ENCODE results near the gene ERFL.
"Not testable (repeated sequence)": the region's sequence is repeated elsewhere in the genome, so short reads cannot be mapped to it uniquely, and the experiment has no call there.

Gene ERFL

DNA sequence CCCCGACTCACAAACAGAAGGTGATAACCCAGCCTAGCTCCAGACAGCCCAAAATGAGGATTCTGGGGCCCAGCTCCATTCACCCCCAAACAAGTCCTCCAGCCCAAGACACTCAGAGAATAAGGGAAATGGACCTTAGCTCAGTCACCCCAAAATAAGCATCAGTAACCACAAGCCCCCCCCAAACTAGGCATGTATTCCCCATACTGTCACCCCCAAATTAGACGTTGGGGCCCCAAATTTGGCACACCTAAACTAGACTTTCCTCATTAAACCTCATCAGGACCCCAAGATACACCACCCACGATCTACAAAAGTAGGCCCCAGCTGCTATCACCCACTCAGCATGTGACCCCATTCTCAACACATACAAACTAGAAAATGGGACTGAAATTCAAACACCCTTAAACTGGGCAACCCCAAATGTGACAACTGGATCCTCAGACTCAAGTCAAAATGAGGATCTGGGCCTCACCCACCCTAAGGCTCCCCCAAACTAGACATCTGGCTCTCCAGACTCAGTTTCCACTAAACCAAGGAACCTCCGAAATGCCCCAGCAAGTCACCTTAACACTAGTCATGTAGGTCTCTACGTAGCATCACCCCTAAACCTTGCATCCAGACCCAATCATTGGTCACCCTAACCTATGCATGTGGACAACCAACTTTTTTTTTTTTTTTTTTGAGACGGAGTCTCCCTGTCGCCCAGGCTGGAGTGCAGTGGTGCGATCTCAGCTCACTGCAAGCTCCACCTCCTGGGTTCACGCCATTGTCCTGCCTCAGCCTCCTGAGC is 13.4 kb upstream of the ERFL start:
- DNase-seq (ENCODE audit: low spot score) = no peak

DNA sequence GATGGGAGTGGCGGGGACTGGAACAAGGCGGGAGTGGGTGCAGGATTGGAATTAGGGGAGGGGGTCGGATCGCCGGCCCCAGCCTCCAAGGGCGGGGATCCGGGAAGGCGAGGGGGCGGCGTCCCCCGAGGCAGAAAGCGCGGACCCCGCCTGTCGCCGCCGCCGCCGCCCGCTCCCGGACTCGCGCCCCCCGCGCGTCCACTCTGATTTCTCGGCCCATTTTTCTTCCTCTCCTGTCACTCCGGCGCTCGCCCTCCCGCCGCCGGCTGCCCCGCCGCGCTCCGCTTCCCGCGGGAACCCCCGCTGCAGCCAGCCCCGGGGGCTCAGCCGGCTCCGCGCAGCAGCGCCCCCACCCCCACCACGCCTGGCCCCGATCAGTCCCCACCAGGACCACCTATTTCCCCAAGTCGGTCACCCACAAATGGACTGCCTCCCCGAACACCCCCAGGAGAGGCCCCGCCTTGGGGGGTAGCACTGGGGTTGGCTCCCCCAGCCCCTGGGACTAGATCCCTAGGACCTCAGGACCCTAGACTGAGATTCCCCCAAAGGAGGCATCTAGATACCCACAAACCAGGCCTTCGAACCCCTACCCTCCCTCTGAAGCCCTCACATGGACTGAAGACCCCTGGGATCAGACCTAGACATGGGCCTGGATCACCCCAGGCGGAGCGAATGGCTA is 12.6 kb upstream of the ERFL start:
- no peak for DNase-seq (ENCODE audit: low spot score)

DNA sequence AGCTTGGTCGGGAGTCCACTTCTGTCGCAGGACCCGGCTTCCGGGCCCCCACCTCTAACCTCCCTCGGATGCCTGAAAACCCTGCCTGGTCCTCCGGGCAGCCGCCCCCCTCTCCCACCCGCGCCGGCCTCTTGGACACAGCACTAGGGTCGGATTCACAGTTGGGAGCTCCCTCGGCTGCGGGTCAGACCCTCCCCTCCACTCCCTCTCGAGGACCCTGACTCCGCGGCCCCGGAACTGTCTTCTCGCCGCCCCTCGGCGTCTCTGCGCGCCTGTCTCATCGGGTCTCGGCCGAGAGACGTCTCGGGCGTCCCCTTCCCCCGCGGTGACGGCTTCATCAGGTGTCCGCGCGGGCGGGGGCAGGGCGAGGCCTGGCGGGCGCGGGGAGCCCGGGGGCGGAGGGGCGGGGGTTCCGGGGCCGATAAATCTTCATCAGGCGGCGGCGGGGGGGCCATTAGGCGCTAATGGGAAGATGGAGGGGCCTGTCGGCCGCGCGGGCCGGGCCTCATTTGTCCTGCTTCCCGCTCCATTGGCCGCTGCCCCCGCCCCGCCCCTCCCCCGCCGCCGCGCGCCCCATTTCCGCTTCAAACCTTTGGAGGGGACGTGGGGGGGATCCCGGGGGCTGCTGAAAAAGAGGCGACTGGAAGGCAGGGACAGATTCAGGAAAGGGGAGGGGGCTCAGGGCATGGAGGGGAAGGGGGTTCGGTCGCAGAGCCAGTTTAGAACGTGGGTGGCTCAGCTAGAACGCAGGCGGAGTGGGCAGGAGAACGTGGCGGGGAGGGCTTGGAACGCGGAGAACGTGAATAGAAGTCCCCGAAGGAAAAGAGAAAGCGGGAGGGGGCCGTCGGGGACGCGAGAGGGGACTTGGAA is 11.8 kb upstream of the ERFL start:
- DNase-seq (ENCODE audit: low spot score) = peak; percentile 53

DNA sequence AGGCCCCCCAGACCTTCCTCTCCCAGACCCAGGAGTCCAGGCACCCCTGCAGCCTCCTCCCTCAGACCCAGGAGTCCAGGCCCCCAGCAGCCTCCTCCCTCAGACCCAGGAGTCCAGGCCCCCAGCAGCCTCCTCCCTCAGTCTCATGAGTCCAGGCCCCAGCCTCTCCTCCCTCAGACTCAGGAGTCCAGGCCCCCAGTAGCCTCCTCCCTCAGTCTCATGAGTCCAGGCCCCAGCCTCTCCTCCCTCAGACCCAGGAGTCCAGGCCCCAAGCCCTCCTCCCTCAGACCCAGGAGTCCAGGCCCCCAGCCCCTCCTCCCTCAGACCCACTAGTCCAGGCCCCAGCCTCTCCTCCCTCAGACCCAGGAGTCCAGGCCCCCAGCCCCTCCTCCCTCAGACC is 11.0 kb upstream of the ERFL start:
- not testable (repeated sequence) for DNase-seq (ENCODE audit: low spot score)

DNA sequence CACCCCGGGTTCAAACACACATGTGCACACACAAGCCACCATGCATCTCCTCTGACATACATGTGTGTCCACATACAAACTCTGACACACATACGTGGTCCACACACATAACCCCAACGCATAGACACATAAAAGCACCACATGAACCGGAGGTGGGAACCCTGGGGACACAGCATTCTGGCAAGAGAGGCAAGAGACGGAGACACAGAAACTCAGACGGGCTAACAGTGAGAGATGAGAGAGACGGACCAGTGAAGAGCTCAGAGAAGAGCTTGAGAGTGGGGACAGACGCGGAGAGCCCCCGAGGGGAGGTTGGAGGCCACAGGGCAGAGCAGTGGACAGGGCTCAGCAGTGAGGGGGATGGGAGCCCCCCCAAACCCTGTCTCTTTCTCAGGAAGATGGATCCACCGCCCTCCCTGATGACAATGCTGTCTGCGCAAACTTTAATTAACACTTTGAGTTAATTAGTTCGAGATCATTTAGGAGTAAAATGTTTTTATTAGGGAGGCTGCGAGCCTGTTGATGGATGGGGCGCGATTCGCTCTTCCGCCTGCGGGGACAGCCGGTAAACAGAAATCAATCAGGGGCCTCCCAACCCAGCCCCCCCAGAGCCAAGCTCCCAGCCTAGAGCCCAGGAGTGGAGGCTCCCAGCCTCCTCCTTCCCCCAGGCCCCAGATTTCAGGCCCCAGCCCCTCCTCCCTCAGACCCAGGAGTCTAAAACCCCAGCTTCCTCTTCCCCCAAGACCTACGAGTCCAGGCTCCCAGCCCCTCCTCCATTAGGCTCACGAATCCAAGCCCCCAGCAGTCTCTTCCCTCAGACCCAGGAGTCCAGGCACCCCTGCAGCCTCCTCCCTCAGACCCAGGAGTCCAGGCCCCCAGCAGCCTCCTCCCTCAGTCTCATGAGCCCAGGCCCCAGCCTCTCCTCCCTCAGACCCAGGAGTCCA is 9.5 kb upstream of the ERFL start:
- DNase-seq (ENCODE audit: low spot score) = peak; percentile 54

DNA sequence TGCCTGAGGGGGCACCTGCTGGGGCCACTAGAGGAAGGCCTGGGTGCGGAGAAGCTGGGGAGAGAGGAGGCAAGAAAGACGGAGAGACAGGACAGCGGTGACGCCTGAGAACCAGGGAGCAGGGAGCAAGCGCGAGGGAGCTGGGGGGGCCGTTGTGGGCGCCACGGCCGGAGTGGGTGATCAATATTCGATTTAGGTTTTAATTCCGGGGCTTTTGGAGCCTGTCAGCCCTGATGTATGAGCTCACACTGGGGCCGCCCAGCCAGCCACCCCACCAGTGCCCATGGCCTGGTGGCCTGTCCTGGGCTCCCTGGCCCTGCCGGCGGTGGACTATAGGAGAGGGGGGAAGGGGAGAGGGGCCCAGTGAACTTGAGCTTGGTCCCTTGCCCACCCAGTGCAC is 8.7 kb upstream of the ERFL start:
- no peak for DNase-seq (ENCODE audit: low spot score)

DNA sequence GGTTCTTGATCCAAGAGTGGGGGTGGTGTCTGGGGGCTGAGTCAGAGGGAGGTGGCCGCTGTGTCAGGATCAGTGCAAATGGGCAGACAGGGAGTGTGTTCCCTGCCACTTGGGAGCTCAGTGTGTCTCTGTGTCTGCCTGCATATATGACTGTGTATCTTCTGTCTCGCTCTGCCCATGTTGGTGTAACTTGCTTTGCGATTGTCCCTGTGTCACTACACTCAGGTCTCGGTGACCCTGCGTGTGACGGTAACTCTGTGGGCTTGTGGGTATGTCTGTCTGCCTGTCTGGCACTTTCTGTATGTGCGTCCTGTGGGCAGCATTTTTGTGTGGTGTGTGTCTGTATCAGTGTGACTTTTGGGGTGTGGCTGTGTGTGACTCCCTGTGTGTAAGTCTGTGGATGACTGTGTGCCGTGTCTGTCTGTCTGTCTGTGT is 8.2 kb upstream of the ERFL start:
- DNase-seq (ENCODE audit: low spot score) = no peak

DNA sequence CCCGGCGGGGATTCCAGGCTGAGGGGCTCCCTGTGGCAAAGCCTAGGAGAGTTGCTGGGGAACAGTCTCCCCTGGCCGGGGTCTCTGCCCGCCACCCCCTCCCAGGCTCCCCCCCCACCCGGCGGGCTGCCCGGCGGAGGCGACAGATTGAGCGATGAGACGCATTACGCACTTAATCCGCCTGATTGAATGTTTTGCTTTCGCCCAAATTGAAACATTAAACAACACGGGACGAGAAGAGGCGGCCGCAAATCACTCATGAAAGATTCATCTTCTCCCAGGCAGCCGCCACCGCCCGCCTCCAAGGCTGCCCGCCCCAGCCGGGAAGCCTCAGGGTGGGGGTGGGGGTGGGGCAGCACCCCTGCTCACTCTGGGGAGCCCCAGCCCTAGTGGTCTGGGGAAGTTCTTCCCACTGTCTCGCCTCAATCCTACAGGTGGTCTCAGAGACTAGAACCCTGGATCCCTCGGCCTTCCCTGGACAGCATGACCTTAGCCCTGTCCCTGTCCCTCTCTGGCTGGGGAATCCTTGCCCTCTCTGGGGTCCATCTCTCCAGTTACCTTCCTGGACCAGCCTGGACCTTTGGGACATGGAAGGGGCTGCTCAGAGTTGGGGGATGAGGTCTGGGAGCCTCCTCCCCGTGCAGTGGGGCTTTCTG is 7.6 kb upstream of the ERFL start:
- DNase-seq (ENCODE audit: low spot score) = peak; percentile 57

DNA sequence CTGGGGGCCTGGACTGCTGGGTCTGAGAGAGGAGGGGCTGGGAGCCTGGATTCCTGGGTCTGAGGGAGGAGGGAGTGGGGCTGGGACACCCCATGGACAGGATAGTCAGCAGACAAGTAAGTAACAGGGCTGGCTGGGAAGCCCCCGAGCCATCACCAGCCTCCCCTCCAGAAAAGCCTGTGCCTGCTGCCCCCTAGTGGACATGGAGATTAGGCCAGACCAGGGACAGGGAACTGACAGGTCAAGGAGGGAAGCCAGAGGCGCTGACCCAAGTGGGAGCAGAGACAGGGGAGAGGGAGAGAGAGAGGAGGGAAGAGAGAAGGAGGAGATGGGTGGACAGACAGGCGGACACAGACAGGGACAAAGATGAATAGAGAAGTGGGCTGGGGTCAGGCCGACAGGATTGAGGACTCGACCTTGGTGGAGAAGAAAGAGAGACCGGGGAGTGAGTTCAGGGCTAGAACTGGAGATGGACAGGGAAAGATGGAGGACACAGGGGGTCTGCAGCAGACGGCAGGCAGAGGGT is 6.7 kb upstream of the ERFL start:
- DNase-seq (ENCODE audit: low spot score) = peak; percentile 80

DNA sequence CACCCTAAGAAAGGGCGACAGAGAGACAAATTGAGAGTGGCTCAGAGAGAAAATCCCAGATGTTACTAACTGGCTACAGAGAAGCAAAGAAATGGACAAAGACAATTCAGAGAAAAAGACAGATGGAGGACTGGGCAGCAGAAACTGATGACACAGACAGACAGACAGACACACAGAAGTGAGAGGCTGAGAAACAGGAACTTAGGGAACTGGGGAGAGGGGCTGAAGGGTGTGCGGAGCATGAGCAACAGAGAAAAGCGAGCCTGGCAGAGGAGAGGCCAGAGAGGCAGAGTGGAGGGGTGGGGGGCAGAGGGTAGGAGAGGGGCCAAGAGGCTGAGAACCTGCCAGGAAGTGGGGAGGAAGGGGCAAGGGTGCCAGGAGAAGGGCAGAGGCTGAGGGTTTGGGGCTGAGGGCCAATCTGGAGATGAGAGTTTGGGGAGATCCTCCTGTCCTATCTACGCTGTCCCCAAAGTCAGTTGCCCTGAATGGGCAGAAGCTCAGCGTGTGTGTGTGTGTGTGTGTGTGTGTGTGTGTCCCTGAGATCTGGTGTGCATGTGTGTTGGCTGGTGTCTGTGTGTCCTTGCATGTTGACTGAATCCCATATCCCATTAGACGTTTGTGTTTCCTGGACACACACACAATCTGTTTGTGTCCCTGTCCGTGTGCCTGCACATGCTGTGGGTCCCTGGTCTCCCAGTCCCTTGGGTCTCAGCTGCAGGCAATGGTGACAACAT is 5.6 kb upstream of the ERFL start:
- no peak for DNase-seq (ENCODE audit: low spot score)

DNA sequence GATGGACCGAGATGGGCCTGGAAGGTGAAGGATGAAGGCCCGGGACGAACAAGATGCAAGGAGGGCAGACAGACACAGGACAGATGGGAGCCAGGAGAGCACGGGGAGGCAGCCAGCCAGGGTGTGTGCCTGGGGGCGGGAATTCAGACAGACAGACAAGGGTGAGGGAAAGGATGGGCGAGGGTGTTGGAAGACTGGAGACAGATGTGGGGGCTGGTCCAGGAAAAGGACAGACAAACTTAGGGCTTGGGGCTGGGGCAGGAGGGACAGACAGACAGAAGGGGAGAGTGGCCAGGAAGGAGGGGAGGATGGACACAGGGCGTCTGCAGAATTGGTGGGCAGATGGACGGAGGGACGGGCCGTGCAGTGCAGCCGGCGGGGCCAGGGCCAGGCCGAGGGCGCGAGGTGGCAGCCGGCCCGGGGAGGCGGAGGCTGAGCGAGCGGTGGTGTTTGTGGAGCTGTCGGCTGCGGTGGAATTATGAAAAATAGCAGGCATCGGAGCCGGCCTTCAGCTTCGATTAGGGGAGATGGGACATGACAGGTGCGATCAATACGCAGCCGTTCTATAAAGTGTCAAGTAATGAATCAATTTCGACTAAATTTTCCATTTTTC is 4.6 kb upstream of the ERFL start:
- peak; percentile 58 for DNase-seq (ENCODE audit: low spot score)

DNA sequence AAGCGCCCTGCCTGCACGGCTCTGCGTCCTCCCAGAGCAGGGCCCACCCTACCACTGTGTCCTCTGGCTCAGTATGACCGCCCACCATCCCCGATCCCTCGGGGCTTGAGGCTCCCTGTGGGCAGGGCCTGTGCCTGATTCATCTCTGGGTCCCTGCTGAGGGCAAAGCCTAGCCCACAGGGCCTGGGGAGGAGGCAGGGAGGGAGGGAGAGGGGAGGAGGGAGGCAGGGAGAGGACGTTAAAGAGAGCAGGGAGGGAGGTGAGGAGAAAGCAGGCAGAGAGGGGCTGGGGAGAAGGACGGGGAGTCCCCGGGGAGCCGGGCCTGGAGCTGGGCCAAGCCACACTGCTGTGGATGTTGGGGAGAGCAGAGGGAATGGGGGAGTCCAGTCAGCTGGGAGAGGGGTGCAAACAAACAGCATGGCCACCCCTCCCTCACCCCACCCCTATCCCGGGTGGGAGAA is 4.0 kb upstream of the ERFL start:
- DNase-seq (ENCODE audit: low spot score) = peak; percentile 52

DNA sequence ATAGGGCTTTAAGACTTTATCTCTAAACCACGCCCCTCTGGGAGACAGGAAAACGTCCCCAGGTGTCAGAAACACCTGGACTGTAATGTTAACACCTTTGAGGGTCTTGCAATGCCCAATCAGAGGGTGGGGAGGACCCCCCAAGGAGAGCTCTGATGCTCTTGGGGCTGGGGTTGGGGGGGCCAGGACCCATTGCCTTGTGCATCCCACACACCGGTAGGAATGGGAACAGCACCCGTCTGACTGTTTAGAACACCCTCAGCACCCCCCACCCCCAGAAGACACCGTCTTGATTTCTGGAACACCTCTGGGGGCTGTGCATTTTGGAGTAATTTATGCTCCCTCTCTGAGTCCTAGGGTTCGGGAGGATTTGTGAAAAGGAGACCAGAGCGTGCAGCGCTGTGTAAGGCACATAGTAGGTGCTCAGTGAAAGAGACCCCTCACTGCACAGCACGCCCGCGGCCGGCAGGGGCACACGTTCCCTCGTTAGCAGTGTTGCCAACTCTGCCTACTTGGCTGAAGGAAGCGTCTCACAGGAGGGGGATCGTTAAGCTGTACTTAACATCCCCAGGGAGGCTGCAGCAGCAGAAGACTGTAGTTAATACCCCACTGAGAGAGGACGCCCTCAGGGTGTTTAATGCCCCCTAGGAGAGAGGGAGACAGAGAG is 2.8 kb upstream of the ERFL start:
- DNase-seq (ENCODE audit: low spot score) = peak; percentile 90

DNA sequence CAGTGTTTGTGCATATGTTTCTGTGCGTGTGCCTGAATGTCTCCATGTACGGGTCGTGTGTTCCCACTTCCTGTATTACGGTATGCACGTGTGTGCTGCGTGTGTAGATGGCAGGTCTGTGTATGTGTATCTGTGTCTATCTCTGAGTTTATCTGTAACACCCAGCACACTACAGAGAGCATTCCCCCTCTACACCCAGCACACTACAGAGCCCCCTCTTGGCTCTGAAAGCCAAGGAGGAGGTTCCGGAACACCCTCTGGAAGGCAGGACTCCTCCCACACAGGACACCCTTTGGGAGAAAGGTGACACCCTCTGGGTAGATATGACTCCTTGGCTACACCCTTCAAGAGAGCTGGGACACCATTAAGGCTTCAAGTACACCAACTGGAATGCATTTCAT is 2.1 kb upstream of the ERFL start:
- DNase-seq (ENCODE audit: low spot score) = no peak

DNA sequence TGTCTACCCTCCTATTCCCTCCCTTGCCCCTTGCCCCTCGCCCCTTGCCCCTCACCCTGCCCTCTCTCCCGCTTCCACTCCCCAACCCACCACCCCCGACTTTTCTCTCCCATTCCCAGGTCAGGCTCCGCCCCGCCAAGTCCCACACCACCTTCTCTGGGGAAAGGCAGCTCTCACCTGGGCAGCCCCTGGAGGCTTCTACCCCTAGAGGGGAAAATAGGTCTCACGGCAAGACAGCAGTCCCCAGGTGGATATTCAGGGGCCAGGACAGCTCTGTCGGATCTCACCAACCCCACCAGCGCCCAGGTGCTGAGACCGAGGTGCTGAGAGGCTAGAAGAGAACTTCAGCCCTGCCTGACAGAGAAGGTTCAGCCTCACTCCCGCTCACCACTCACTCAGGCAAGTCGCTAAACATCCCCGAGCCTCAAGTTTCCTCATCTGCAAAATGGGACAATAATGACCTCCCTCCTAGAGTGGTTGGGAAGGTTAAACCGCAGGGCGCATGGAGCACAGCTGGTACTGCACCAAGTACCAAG is 1.4 kb upstream of the ERFL start:
- DNase-seq (ENCODE audit: low spot score) = no peak

DNA sequence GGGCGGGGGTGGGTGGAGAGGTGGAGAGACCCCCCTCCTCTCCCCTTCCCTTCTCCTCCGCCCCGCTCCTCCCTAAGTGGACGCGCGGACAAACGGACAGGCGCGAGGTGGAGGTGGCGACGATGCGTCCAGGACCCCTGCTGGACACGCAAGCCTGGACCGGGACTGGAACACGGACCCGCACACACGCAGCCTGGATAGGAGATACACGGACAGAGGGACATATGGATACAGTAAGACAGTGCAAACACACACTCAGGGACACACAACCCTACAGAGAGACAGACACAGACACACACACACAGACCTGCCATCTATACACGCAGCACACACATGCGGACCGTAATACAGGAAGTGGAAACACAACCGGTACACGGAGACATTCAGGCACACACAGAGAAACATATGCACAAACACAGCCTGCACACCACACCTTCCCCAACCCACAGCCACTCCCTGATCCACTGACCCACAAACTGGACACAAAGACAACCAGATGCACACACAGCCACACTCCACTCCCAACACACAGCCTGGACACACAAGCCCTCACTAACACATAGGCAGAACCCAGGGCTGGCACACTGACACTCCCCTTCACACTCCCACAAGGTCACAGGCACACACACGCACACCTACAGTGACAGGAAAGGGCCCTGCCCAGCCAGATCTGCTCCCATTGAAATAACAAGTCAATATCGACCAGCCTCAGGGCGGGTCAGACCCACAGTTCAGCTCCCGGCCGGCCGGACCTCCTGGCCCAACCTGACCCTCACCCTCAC is 696 bp upstream of the ERFL start:
- DNase-seq (ENCODE audit: low spot score) = no peak

DNA sequence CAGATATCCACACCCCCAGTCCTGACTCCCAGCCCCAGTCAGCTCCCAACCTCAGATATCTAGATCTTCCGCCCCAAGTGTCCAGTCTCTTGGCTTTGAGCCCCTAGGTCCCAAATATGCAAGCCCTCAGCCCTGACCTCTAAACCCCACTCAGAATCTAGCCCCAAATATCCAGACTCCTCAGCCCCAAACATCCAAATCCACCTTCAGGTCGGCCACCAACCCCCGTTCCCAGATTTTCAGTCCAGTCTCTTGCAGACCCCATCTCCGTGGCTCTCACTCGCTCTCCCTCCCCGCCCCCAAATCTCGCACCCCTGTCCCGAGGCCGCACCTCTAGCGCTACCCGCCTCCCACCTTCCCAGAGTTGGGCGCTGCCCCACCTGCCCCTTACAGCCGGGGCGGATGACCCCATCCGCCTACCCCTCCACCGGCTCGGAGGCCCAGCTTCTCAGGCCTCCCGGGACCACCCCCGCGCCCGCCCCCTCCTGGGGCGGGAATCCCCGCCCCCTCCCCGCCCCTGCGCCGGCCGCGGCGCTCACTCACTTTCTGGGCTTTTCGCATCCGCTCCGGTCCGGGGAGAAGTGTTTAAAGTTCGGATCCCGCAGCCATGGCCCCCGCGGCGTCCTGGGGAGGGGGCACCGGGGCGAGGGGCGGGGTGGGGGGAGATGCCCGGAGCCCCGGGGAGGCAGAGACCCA is 604 bp downstream of the ERFL start:
- no peak for DNase-seq (ENCODE audit: low spot score)

All from D341Med (cell line).